ENCODE results near the gene SLC4A7.
"Not testable (repeated sequence)": the region's sequence is repeated elsewhere in the genome, so short reads cannot be mapped to it uniquely, and the experiment has no call there.

SLC4A7 gene

GRCh38 chr3:27484015-27484844 is at the start of gene SLC4A7:
SLC4A7 (minus strand) TSS chr3:27484384; CDS start chr3:27484126, 258 bp downstream.
- DNase-seq (ENCODE audit: low read depth) = peak; percentile 99

GRCh38 chr3:27533261-27533607 is 49.0 kb upstream of the SLC4A7 start:
- DNase-seq (ENCODE audit: low read depth) = no peak

GRCh38 chr3:27532426-27533260 is 48.5 kb upstream of the SLC4A7 start:
- DNase-seq (ENCODE audit: low read depth) = no peak

- DNase-seq (ENCODE audit: low read depth) = not testable (repeated sequence)
Observed at GRCh38 chr3:27531193-27531751, 47.1 kb upstream of the SLC4A7 start.

GRCh38 chr3:27528791-27529190 is 44.6 kb upstream of the SLC4A7 start:
- no peak for DNase-seq (ENCODE audit: low read depth)

GRCh38 chr3:27526614-27527315 is 42.6 kb upstream of the SLC4A7 start:
- DNase-seq (ENCODE audit: low read depth) = no peak

GRCh38 chr3:27521872-27522265 is 37.7 kb upstream of the SLC4A7 start:
- no peak for DNase-seq (ENCODE audit: low read depth)

- no peak for DNase-seq (ENCODE audit: low read depth)
Observed at GRCh38 chr3:27521179-27521871, 37.1 kb upstream of the SLC4A7 start.

GRCh38 chr3:27511724-27512422 is 27.7 kb upstream of the SLC4A7 start:
- DNase-seq (ENCODE audit: low read depth) = no peak

GRCh38 chr3:27509376-27509775 is 25.2 kb upstream of the SLC4A7 start:
- DNase-seq (ENCODE audit: low read depth) = no peak

GRCh38 chr3:27508424-27508823 is 24.2 kb upstream of the SLC4A7 start:
- no peak for DNase-seq (ENCODE audit: low read depth)

- DNase-seq (ENCODE audit: low read depth) = no peak
Observed at GRCh38 chr3:27507515-27508266, 23.5 kb upstream of the SLC4A7 start.

- DNase-seq (ENCODE audit: low read depth) = no peak
Observed at GRCh38 chr3:27507111-27507510, 22.9 kb upstream of the SLC4A7 start.

GRCh38 chr3:27504749-27505148 is 20.6 kb upstream of the SLC4A7 start:
- no peak for DNase-seq (ENCODE audit: low read depth)

- no peak for DNase-seq (ENCODE audit: low read depth)
Observed at GRCh38 chr3:27503526-27503925, 19.3 kb upstream of the SLC4A7 start.

- no peak for DNase-seq (ENCODE audit: low read depth)
Observed at GRCh38 chr3:27501759-27502158, 17.6 kb upstream of the SLC4A7 start.

GRCh38 chr3:27500986-27501385 is 16.8 kb upstream of the SLC4A7 start:
- no peak for DNase-seq (ENCODE audit: low read depth)

GRCh38 chr3:27500035-27500434 is 15.9 kb upstream of the SLC4A7 start:
- DNase-seq (ENCODE audit: low read depth) = no peak

- DNase-seq (ENCODE audit: low read depth) = no peak
Observed at GRCh38 chr3:27494784-27495183, 10.6 kb upstream of the SLC4A7 start.

- DNase-seq (ENCODE audit: low read depth) = no peak
Observed at GRCh38 chr3:27488821-27489220, 4.6 kb upstream of the SLC4A7 start.

Measured in activated T-cell treated with anti-CD3 and anti-CD28 coated beads for 1 hour (primary cell).